ENCODE measurements around the gene SKIC8. TPM values are rescaled to one million over a fixed set of nuclear protein-coding genes. Genes with fewer than 3 reads are reported as not detected.
A peak's percentile ranks its signal among the peaks of the same experiment; 100 is the strongest.

The SKIC8 gene
- total RNA-seq (10 to 100 TPM; 26.8 to 37.1 (median 28.3) TPM), polyA plus RNA-seq (34.7 TPM)
- long read RNA-seq, donor 1, transcript WDR61-201 (11 exons, 1,387 nt), result major isoform, 31 of 46 reads
- long read RNA-seq, donor 1, partial matches to known transcripts, result 1 of 46 reads
- long read RNA-seq, donor 1, other reads (novel, unspliced or antisense), result 14 of 46 reads
- long read RNA-seq, donor 2, transcript WDR61-201 (11 exons, 1,387 nt), result major isoform, 18 of 25 reads
- long read RNA-seq, donor 2, partial matches to known transcripts, result 1 of 25 reads
- long read RNA-seq, donor 2, other reads (novel, unspliced or antisense), result 5 of 25 reads
- long read RNA-seq, donor 3, transcript WDR61-201 (11 exons, 1,387 nt), result major isoform, 78 of 123 reads
- long read RNA-seq, donor 3, partial matches to known transcripts, result 4 of 123 reads
- long read RNA-seq, donor 3, other reads (novel, unspliced or antisense), result 39 of 123 reads
- long read RNA-seq, donor 4, transcript WDR61-201 (11 exons, 1,387 nt), result major isoform, 15 of 25 reads
- long read RNA-seq, donor 4, partial matches to known transcripts, result 0 of 25 reads
- long read RNA-seq, donor 4, other reads (novel, unspliced or antisense), result 7 of 25 reads

- peak; percentile 100 for ATAC-seq
- Histone ChIP-seq H3K4me1 (ENCODE audit: control insufficient read depth, insufficient read depth, low read length) (no peaks in the 10 kb centered on the region), H3K4me3 (ENCODE audit: low read length) (peak within 1 kb of the TSS; percentile 77), H3K27ac (ENCODE audit: low read length) (peak within 1 kb of the TSS; percentile 56), H3K27me3 (ENCODE audit: control insufficient read depth, insufficient read depth) (no peaks in the 10 kb centered on the region), H3K9me3 (ENCODE audit: control insufficient read depth, low read length) (no peaks in the 10 kb centered on the region)
- WGBS, result under 1% methylated on average over 55 of the region's 55 CpGs
- DNase-seq, result peak; percentile 94 to 97 (median 97)
- intact Hi-C loops (cut with DNase I), result no loop called here
Measured at GRCh38 chr15:78299101-78299930, at the start of gene SKIC8. Gene SKIC8, minus strand, starts transcription at chr15:78299609. Its CDS starts 3,923 bp downstream, at chr15:78295686.

DNA sequence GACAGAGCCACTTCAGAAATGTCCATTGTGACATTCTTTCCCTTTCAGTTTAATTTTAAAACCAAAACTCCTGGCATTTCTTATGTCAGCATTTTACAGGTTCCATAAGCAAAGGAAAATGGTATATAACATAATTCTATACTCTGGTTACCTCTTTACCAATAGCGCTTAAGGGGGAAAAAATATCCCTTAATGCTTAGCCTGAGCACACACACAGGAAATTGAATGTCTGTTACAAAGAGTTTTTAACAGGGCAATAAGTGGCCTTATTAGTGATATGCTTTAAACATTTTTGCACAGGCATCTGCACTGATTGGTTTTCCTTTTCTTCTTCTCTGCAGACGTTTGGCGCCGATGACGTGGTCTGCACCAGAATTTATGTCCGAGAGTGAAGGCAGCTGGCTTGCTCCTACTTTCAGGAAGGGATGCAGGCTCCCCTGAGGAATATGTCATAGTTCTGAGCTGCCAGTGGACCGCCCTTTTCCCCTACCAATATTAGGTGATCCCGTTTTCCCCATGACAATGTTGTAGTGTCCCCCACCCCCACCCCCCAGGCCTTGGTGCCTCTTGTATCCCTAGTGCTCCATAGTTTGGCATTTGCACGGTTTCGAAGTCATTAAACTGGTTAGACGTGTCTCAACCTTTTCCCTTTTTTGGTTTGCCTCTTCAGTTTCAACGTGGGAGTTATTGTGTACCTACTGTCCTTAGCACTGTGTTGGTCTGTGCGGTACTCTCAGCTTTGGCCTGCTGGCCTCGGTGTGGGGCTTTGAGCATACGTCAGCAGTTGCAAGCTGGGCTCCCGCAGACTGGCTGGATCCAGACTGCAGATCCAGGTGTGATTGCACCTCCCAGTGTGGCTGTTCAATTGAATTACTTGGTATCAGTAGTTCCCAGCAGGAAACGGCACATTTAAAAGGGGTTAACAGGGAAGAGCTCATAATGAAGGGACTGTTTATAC lies 48.5 kb upstream of the SKIC8 start:
- intact Hi-C loops (cut with DNase I), result no loop called here
- H3K4me3 ChIP-seq (ENCODE audit: low read length), result no peak overlapping the region
- H3K27ac ChIP-seq (ENCODE audit: low read length), result no peak overlapping the region
- H3K9me3 ChIP-seq (ENCODE audit: control insufficient read depth, low read length), result no peaks in the 10 kb centered on the region
- H3K4me1 ChIP-seq (ENCODE audit: control insufficient read depth, insufficient read depth, low read length), result no peaks in the 10 kb centered on the region
- 56% methylated on average over 17 of the region's 17 CpGs for WGBS
- DNase-seq (no peak), ATAC-seq (no peak)
- H3K27me3 ChIP-seq (ENCODE audit: control insufficient read depth, insufficient read depth), result no peaks in the 10 kb centered on the region

- Histone ChIP-seq H3K4me1 (ENCODE audit: control insufficient read depth, insufficient read depth, low read length) (no peaks in the 10 kb centered on the region), H3K27ac (ENCODE audit: low read length) (no peak overlapping the region), H3K4me3 (ENCODE audit: low read length) (no peak overlapping the region), H3K27me3 (ENCODE audit: control insufficient read depth, insufficient read depth) (no peaks in the 10 kb centered on the region), H3K9me3 (ENCODE audit: control insufficient read depth, low read length) (no peaks in the 10 kb centered on the region)
- intact Hi-C loops (cut with DNase I), result no loop called here
- DNase-seq (no peak), ATAC-seq (no peak)
- WGBS, result 85% methylated on average over 9 of the region's 9 CpGs
Measured at GRCh38 chr15:78345396-78346125, 46.2 kb upstream of the SKIC8 start.

DNA sequence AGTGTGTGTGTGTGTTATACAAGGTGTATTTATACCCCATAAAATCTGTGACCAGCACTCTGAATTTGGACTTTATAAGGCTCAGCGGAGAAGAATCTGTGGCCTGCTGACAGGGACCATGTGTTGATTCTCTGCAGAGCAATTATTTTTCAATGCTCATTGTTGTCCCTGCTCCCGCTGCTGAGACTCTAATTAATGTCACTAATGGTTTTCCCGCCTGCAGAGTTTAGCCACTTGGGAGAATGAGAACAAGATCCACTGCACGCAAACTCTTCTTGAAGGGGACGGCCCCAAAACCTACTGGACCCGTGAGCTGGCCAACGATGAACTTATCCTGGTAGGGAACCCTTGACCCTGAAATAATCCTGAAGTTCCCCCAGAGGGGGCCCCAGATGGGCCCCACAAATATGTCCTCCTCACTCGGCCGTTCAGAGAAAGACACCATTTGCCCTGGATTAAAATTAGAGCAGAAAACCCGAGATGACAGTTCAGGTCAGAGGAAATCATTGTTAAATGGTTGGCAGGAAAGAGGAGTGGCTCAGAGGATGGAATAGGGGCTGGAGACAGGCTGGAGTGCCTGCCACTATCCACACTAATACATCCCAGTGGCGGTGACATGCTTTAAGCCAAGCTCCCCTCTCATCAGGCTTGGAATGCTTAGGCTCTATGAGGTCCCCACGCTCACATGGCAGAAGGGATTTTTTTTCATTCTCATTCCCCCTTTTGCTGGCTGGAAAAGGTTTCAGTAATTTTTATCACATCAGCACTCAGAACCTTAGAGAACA lies 44.1 kb upstream of the SKIC8 start:
- no peak for ATAC-seq
- intact Hi-C loops (cut with DNase I), result no loop called here
- no peaks in the 10 kb centered on the region for H3K9me3 ChIP-seq (ENCODE audit: control insufficient read depth, low read length)
- H3K4me3 ChIP-seq (ENCODE audit: low read length), result no peak overlapping the region
- no peaks in the 10 kb centered on the region for H3K4me1 ChIP-seq (ENCODE audit: control insufficient read depth, insufficient read depth, low read length)
- 65% methylated on average over 12 of the region's 12 CpGs for WGBS
- H3K27me3 ChIP-seq (ENCODE audit: control insufficient read depth, insufficient read depth), result no peaks in the 10 kb centered on the region
- H3K27ac ChIP-seq (ENCODE audit: low read length), result no peak overlapping the region
- DNase-seq, result no peak

DNA sequence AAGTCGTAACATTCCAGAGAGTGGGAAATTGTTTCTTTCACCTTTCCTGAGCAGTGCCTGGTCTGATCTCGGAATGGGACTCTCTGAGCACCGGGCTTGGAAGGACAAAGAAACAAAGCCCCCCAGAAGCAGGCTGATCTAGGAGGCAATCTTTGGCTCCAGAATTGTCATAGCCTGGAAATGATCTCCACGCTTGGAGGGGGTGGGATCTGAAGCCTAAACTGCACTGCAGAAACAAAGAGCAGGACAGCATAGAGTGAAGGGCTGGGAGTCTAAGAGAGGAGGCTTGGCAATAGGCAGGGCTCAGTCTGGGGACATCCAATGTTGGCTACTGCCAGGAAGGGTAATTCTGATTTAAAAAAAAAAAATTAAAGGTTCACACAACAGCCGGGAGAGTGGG lies 42.6 kb upstream of the SKIC8 start:
- no peak for ATAC-seq
- H3K9me3 ChIP-seq (ENCODE audit: control insufficient read depth, low read length), result no peaks in the 10 kb centered on the region
- intact Hi-C loops (cut with DNase I), result no loop called here
- no peak for DNase-seq
- no peak overlapping the region for H3K27ac ChIP-seq (ENCODE audit: low read length)
- H3K4me3 ChIP-seq (ENCODE audit: low read length), result no peak overlapping the region
- H3K27me3 ChIP-seq (ENCODE audit: control insufficient read depth, insufficient read depth), result no peaks in the 10 kb centered on the region
- no peaks in the 10 kb centered on the region for H3K4me1 ChIP-seq (ENCODE audit: control insufficient read depth, insufficient read depth, low read length)
- 51% methylated on average over 5 of the region's 5 CpGs for WGBS

DNA sequence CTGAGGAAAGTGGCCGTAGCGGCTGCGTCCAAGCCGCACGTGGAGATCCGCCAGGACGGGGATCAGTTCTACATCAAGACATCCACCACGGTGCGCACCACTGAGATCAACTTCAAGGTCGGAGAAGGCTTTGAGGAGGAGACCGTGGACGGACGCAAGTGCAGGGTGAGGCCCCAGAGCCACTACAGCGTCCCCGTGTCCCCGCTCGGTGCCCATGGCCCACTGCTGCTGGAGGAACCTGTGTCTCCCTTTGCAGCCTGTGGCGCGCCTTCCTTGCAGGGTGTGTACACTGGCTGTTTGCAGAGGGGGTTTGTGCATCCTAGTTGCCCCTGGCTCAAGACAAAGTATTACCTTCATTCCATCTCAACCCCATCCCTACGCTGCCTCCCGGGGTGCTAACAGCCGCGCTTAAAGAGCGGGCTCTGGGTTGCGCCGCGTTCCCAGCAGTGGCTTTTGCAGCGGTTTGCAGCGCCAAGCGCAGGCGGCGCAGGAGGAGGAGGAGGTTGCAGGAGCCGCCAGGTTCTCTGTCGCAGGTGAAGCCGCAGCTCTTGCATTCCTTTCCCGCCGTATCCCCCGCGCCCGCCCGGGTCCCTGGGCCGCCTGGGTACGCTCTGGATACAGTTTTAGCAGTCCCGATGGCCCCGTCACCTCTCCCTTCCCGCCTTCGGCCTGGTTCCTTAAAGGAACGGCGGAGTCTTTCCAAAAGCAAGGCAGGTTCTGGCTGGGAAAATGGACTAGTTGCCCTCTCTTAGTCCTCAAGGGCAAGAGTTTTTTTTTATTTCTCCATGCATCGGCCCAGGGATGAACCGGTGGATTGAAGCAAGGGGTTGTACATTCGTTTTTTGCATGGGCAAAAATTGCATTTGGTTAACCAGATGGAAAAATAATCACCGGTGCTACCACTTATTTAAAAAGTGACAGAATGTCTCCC lies 41.9 kb upstream of the SKIC8 start:
- H3K27ac ChIP-seq (ENCODE audit: low read length), result no peak overlapping the region

DNA sequence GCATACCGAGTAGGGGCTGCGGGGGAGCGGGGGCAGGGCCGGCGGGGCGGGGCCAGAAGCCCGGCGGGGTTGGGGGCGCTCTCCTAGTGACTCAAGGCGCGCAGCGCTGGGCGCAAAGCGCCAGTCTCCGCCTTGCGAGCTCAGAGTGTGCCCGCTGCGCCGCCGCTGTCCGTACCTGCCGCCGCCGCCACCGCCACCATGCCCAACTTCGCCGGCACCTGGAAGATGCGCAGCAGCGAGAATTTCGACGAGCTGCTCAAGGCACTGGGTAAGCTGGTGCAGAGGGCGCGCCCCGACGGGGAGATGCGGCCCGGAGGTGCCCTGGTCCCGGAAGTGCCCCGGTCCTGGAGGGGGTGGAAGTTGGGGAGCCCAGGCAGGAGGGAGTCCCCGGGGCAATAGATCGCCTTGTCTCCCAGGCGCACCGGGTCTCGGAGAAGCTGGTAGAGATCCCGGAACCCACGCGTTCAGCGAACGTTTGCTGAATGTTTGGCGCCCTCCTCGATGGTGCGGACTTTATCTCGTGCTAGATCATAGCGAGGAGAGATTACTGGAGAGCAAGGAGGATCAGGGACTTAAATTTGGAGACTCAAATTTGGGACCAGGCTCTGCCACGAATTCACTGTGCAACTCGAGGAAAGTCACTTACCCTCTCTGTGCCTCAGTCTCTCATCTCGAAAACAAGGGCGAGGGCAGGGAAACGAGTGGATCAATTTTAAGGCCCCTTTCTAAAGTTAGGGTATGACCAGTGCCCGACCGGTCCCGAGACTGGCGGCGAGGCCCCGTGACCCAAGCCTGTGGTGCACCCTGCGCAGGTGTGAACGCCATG lies 41.0 kb upstream of the SKIC8 start, which contains the start of gene CRABP1:
CRABP1 (plus strand) TSS at position 123 of the 826 bp plus-strand sequence; CDS start at position 199, 76 bp downstream.
- DNase-seq, result no peak
- Histone ChIP-seq H3K4me1 (ENCODE audit: control insufficient read depth, insufficient read depth, low read length) (no peaks in the 10 kb centered on the region), H3K27ac (ENCODE audit: low read length) (no peak within 1 kb of the TSS), H3K4me3 (ENCODE audit: low read length) (no peak within 1 kb of the TSS), H3K27me3 (ENCODE audit: control insufficient read depth, insufficient read depth) (no peaks in the 10 kb centered on the region), H3K9me3 (ENCODE audit: control insufficient read depth, low read length) (no peaks in the 10 kb centered on the region)
- intact Hi-C loops (cut with DNase I), result no loop called here
- 1% methylated on average over 67 of the region's 67 CpGs for WGBS
- ATAC-seq, result no peak

More for the DNA sequence above, 41.9 kb upstream of the SKIC8 start:
- Histone ChIP-seq H3K4me3 (ENCODE audit: low read length) (no peak overlapping the region), H3K27me3 (ENCODE audit: control insufficient read depth, insufficient read depth) (no peaks in the 10 kb centered on the region), H3K4me1 (ENCODE audit: control insufficient read depth, insufficient read depth, low read length) (no peaks in the 10 kb centered on the region), H3K9me3 (ENCODE audit: control insufficient read depth, low read length) (no peaks in the 10 kb centered on the region)
- ATAC-seq (no peak), DNase-seq (no peak)
- WGBS, result 8% methylated on average over 53 of the region's 53 CpGs
- intact Hi-C loops (cut with DNase I), result no loop called here

DNA sequence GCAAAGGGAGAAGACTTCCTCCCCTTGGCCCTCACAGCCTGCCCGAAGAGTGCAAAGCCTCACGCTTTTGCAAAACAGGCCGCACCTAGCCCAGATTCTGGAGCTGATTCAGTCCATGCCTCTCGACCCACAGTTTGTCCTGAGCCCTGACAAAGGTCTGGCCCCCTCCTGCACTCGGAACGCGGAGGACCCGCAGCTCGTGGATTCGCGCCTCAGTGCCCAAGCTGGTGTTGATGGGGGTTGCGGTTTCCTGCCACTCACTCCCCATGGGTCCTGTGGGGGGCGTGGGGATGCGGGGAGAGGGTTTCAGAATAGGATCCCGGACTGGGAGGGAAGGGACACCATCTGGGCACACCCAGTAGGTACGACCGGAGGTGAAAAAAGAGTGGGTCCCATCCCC lies 40.1 kb upstream of the SKIC8 start:
- no peaks in the 10 kb centered on the region for H3K9me3 ChIP-seq (ENCODE audit: control insufficient read depth, low read length)
- DNase-seq, result no peak
- no peaks in the 10 kb centered on the region for H3K27me3 ChIP-seq (ENCODE audit: control insufficient read depth, insufficient read depth)
- 32% methylated on average over 17 of the region's 17 CpGs for WGBS
- no peak for ATAC-seq
- H3K27ac ChIP-seq (ENCODE audit: low read length), result no peak overlapping the region
- no peaks in the 10 kb centered on the region for H3K4me1 ChIP-seq (ENCODE audit: control insufficient read depth, insufficient read depth, low read length)
- intact Hi-C loops (cut with DNase I), result no loop called here
- no peak overlapping the region for H3K4me3 ChIP-seq (ENCODE audit: low read length)

Measured in right cardiac atrium (tissue), 5 donors.